ENCODE measurements around the gene CELSR3.

Gene CELSR3

DNA sequence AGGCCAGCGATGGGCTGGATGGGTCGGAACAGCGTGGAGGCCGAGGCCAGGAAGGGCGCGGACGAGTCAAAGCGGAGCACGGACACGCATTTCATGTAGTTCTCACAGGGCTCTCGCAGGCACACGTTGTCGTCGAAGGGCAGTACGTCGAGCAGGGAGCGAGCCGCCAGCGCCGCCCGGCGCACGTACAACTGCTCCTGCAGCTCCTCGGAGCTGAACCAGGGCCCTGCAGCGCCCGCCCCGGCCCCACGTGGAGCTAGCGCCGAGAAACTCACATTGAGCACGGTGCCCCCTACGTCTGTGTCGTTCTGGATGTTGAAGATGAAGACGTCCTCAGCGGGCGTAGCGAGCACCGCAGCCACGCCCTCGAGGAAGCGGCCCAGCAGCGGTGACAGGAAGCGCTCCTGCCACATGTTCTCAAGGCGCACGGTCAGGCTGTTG is 5.8 kb downstream of the CELSR3 start:
- DNase-seq, result no peak

- peak; percentile 91 to 93 for DNase-seq
These were observed 6.4 kb downstream of the CELSR3 start for GRCh38 chr3:48656061-48656840.

GRCh38 chr3:48655606-48656005 is 7.1 kb downstream of the CELSR3 start:
- peak in 1 of 2 experiments; percentile 63 for DNase-seq

- no peak for DNase-seq
These were observed 7.6 kb downstream of the CELSR3 start for GRCh38 chr3:48655063-48655462.

DNA sequence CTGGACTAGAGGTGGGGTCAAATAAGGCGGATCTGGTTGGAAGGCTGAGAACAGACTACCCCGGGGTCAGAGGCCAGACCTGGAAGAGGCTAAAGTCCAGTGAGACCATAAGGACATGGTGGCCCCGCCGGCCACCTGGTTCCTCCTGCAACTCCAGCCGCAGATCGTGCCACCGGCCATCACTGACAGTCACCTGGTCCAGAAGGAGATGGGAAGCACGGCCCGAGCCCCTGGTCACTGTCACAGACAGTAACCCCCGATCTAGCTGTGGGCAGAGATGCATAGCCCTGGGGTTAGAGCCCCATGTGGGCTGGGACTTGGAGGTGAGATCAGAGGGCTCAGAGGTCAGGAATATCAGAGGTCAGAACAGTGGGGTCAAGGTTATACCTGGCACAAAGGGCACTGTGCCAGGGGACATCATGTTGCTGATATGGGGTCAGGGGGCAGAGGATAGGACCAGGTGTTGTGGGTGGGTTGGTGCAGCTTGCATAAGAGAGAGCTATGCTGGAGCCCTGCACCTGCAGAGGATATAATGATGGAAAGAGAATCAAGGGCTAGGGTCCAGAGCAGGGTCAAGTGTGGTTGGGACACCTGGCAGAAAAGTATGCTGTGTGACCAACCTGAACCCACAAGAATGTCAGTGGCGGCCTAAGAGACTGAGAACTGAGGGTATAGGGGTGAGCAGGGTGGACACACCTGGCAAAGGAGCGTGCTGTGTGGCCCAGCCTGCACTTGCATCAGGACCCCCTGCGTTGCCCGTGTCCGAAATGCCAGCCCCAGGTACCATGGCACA is 9.6 kb downstream of the CELSR3 start:
- no peak for DNase-seq

GRCh38 chr3:48651771-48652170 is 10.9 kb downstream of the CELSR3 start:
- DNase-seq, result no peak

DNA sequence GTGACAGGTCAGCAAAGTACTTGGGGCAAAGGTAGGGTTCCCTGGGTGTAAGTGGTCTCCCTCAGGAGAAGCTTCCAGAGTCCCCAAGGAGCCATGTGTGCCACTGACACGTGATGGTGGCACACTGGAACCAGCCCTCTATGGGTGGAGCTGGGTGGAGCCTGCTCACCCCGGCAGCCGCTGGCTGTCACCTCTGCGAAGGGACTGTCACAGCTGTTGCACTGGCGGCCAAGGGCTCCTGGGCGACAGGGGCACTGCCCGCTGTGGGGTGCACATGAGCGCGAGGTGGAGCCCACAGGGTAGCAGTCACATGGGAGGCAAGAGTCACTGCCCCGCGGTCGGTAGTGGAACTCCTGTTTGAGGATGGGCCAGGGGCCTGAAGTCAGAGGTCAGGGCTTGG is 12.0 kb downstream of the CELSR3 start:
- DNase-seq, result no peak

DNA sequence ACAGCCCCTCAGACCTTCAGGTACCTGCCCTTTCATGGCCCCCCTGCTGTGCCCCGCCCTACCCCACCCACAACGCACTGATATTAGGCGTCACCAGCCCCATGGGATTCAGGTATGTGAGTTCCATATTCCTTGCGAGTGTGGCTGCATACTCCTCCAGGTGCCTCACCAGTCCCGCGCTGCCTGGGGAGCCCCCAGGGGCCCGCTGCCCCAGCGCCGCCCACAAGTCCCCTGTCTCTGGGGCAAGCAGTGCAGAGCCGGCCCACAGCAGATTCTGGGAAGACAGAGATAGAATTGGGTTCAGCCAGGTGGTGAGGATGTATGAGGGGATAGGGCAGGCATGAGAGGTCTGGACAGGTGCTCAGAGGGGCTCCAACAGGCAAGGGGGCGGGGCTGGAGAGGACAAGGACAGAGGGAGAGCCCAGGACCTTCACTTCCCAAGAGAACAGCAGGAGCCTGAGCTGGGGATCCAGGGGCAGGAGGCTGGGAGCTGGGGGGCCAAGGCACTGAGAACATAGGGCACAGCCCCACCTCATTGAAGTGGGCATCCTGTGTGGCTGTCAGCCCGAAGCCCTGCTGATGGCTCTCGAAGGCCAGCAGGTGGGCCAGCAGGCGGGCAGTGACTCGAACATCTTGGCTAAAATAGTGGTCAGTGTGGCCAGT is 14.4 kb downstream of the CELSR3 start:
- DNase-seq, result no peak

- DNase-seq, result no peak
These were observed 15.0 kb downstream of the CELSR3 start for GRCh38 chr3:48647714-48648113.

GRCh38 chr3:48644898-48645760 is 17.6 kb downstream of the CELSR3 start:
- no peak for DNase-seq

DNA sequence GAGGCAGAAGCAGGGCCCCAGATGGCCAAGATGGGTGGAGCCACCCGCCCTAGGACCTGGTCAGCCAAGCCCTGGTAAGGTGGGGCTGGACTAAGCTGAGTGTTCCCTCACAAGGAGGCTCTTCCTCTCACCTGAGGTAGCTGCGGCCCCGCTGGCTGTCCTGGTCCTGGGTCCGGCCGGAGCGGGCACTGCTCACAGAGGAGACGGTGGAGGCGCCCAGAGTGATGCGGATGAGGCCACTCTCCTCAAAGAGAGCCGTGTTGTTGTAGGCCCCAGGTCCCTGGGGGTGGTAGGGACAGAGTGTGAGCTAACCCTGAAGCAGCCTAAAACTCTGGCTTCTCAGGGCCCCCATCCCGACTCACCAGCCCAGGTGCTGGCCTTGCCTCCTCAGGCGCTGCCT is 20.1 kb downstream of the CELSR3 start:
- DNase-seq, result no peak

- DNase-seq, result no peak
These were observed 21.3 kb downstream of the CELSR3 start for GRCh38 chr3:48641396-48641795.

DNA sequence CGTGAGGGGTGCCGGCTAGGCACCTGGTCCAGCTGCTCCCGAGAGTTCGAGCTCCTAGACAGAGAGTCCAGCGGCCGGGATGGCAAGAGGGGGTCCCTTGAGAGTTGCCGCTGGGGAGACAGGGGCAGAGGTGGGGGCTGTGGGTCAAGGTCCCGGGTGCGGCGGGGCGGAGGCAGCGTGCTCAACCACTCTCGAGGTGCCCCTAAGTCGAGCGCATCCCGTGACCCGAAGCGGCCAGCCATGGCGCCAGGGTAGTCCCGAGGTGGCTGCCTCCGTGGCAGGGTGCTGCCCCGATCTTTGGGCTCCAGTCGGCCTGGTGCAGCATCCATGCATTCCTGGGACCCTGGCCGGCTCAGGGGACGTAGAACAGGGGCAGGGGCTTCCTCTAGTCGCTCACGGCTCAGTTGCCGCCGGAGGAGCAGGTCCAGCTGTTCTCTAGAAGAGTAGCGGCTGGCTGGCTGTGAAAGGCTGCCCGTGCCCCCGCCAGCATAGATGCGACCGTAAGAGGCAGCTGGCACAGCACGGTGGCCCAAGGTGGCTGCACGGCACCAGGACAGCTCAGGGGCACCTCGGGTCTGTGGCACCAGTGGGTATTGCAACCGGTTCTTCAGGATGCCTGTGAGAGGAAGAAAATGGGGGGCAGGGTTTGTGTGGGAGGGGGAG is 22.6 kb downstream of the CELSR3 start:
- no peak for DNase-seq

- no peak for DNase-seq
These were observed 25.4 kb downstream of the CELSR3 start for GRCh38 chr3:48637305-48637704.

DNA sequence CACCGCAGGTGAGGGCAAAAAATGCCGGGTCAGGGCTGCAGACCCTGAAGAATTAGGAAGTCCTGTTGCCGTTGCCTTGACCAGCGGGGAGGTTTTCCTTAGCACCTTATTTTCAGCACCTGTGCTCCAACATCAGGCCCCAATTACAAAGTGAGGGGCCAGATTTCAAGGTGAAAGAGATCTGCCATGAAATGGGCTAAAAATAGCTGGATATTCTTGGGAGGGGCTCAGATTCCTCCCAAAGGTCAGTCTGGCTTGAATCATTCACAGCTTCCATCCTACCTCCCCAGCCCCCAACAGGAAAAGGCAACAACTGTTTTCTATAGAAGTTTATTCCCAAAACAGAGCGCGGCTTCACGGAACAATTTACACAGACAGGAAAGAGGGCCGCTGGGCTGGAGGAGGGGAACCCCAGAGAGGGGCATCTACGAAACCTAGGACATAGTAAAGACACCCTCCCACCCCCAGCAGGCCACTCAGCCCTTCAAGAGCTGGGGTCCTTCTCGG is 26.5 kb downstream of the CELSR3 start:
- no peak for DNase-seq

DNA sequence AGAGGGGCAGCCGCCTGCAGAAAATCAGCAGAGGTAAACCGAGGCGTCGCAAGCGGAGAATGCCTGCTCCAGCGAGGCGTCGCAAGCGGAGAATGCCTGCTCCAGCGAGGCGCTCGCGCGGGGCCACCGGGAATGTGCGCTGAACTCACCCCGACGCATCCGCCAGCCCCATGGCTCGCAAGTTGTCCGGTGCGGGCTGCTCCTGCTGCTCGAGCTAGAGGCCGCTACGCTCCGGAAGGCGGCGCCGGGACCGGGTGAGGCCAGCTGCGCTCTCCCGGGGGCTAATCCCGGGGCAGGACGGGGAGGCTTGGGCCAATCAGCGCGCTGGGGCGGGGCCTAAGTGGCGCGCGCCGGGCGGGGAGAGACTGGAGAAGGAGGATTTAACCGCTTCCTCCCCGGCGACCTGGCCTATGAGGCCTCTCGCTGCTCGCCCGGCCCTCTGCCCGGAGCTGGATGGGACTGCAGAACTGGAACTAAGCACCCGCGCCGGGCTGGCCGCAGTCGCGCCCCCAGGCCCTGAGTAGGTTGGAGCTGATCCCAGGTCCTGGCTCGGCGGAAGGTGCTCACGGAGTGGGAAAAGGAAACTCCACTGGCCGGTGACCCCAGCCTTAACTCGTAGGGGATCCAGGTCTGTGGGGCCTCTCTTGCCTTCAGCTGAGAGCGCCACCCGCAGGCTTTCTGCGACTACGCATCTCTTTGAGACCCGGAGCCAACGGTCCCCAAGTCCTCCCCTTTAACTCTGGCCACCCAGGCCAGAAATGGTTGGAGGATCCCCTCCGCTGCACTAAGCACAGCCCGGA is 27.3 kb downstream of the CELSR3 start, which contains the start of gene SLC26A6:
SLC26A6 (minus strand) TSS at position 240 of the 800 bp plus-strand sequence; CDS start at position 172, 68 bp downstream.
- DNase-seq, result peak; percentile 98

DNA sequence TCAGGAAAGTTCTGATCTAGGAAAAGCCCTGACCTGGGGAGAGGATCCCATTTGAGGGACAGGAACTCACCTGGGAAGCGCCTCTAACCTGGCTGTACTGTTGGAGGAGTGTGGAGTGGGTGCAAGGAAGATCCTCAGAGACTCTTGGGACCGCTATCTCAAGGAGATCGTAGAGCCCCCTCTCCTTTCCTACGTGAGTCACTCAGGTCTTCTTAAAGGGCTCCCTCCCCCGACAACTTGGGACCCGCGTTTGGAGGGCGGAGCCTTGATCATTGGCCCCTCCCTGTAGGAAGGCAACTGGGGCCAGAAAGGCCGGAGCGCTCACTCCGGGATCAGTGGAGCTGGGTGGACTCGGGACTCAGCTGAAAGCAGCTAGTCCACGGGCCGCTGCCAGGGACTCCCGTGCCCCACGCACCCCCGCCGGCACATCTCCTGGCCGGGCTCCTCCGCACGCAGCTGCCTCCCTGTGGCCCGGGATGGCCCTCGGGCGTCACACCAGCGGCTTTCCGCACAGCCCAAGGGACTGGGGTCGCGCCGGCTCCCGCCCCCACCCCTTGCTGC is 27.9 kb downstream of the CELSR3 start:
- peak; percentile 77 to 78 for DNase-seq

DNA sequence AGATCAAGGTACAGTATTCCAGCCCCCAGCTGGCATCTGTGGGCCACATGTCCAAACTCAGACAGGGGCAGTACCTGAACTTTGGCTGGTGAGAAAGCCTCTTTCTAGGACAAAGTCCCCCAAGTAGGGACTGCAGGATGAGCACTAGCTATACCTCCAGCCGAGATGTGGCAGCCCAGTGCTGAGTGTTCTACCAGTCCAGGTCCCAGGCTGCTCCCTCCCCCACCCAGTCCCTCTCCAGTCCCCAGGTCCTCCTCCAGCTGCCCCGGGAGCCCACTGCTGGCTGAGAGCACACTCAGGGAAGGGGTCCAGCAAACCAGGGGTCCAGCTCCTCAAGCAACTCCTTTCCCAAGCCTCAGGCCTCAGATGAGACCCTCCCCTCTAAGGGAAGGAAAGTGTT is 28.9 kb downstream of the CELSR3 start:
- no peak for DNase-seq

DNA sequence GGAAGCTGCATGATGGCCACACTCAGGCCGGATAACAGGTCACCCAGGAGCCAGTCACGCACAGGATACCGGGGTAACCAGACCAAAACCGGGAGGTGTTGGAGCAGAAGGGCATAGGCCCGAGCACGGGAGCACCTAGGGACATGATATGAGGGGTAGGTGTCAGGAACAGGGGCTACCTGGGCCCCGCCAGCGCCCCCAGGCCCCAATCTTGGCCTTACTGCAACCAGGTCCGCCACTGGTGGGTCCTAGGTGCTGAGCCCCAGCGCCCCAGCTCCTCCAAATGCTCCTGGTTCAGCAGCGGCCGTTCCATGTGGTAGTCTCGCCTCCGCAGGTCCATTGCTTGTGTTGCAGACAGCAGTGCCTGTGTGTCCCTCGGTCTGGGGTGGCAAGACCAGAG is 29.4 kb downstream of the CELSR3 start:
- no peak for DNase-seq
